Measurements from ENCODE around the gene MED14.

Gene MED14

GRCh38 chrX:40780082-40780481 lies 44.7 kb upstream of the MED14 start:
- H3K27ac ChIP-seq = no peak overlapping the region
- no peak overlapping the region for H2AFZ ChIP-seq (ENCODE audit: low read depth)
- no peaks in the 10 kb centered on the region for H3K4me1 ChIP-seq (ENCODE audit: low read depth, poor library complexity, severe bottlenecking)
- no peak overlapping the region for H3K9ac ChIP-seq
- TF ChIP-seq, protein P1, sequence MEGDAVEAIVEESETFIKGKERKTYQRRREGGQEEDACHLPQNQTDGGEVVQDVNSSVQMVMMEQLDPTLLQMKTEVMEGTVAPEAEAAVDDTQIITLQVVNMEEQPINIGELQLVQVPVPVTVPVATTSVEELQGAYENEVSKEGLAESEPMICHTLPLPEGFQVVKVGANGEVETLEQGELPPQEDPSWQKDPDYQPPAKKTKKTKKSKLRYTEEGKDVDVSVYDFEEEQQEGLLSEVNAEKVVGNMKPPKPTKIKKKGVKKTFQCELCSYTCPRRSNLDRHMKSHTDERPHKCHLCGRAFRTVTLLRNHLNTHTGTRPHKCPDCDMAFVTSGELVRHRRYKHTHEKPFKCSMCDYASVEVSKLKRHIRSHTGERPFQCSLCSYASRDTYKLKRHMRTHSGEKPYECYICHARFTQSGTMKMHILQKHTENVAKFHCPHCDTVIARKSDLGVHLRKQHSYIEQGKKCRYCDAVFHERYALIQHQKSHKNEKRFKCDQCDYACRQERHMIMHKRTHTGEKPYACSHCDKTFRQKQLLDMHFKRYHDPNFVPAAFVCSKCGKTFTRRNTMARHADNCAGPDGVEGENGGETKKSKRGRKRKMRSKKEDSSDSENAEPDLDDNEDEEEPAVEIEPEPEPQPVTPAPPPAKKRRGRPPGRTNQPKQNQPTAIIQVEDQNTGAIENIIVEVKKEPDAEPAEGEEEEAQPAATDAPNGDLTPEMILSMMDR (conservative IDR thresholded peaks at IDR 0.05; ENCODE audit: low read depth, low read length) = no peak
- H3K4me3 ChIP-seq (IDR thresholded peaks at IDR 0.05; ENCODE audit: insufficient read depth, low read depth, low read length) = no peak overlapping the region
- no peaks in the 10 kb centered on the region for H3K79me2 ChIP-seq (ENCODE audit: insufficient read depth, low read depth)
- H3K36me3 ChIP-seq (ENCODE audit: insufficient read depth) = no peaks in the 10 kb centered on the region
- H3K4me2 ChIP-seq = no peak overlapping the region
- no peaks in the 10 kb centered on the region for H4K20me1 ChIP-seq (ENCODE audit: insufficient read depth)
- H3K27me3 ChIP-seq (ENCODE audit: insufficient read depth, low read depth) = no peaks in the 10 kb centered on the region

GRCh38 chrX:40778861-40779575 lies 43.7 kb upstream of the MED14 start:
- H3K27me3 ChIP-seq (ENCODE audit: insufficient read depth, low read depth) = no peaks in the 10 kb centered on the region
- no peak overlapping the region for H2AFZ ChIP-seq (ENCODE audit: low read depth)
- H3K36me3 ChIP-seq (ENCODE audit: insufficient read depth) = no peaks in the 10 kb centered on the region
- H3K27ac ChIP-seq = no peak overlapping the region
- no peak overlapping the region for H3K4me3 ChIP-seq (IDR thresholded peaks at IDR 0.05; ENCODE audit: insufficient read depth, low read depth, low read length)
- no peaks in the 10 kb centered on the region for H3K79me2 ChIP-seq (ENCODE audit: insufficient read depth, low read depth)
- no peaks in the 10 kb centered on the region for H3K4me1 ChIP-seq (ENCODE audit: low read depth, poor library complexity, severe bottlenecking)
- H3K9ac ChIP-seq = no peak overlapping the region
- H4K20me1 ChIP-seq (ENCODE audit: insufficient read depth) = no peaks in the 10 kb centered on the region
- TF ChIP-seq, protein P1 (conservative IDR thresholded peaks at IDR 0.05; ENCODE audit: low read depth, low read length) = no peak
- H3K4me2 ChIP-seq = no peak overlapping the region

DNA sequence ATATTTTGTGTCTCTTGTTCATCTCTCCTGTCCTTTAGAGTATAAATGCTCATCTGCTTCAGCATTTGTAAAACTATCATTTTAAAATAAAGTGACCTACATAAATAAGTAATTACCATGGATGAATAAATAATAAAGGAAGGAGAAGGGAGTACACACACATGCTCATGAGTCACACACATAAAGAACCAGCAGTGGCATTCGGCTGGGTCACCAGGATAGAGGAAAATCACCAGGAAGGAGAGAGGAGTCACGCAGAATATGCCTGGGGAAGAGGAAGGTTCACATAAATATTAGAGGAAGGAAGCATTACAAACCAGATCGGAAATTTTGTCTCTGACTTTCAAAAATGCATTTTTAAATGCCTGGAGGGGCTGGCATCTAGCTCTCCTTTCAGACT lies 38.5 kb upstream of the MED14 start:
- Histone ChIP-seq H3K4me3 (IDR thresholded peaks at IDR 0.05; ENCODE audit: insufficient read depth, low read depth, low read length) (no peak overlapping the region), H3K9ac (no peak overlapping the region), H3K27me3 (ENCODE audit: insufficient read depth, low read depth) (no peaks in the 10 kb centered on the region), H4K20me1 (ENCODE audit: insufficient read depth) (no peaks in the 10 kb centered on the region), H3K4me1 (ENCODE audit: low read depth, poor library complexity, severe bottlenecking) (no peaks in the 10 kb centered on the region), H3K79me2 (ENCODE audit: insufficient read depth, low read depth) (no peaks in the 10 kb centered on the region), H3K36me3 (ENCODE audit: insufficient read depth) (no peaks in the 10 kb centered on the region), H3K27ac (no peak overlapping the region), H2AFZ (ENCODE audit: low read depth) (no peak overlapping the region), H3K4me2 (no peak overlapping the region)
- TF ChIP-seq, protein P1 (conservative IDR thresholded peaks at IDR 0.05; ENCODE audit: low read depth, low read length) = no peak

DNA sequence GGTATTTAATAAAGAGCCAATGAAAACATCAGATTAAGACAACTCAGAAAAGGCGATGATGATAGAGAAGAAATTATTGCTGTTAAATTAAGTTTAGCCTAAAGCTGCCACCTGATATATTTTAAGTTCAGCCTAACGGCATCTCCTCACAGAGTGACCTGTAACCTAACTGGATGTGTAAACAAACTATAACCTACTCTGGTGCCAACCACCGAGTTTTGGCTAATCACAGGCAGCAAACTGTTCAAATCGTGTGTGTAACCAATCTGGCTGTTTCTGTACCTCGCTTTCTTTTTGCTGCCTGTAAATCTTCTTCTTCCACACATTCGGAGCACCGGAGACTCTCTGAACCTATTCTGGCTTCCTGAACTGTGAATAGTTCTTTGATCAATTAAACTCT lies 37.8 kb upstream of the MED14 start:
- TF ChIP-seq, protein P1 (conservative IDR thresholded peaks at IDR 0.05; ENCODE audit: low read depth, low read length) = no peak
- Histone ChIP-seq H3K79me2 (ENCODE audit: insufficient read depth, low read depth) (no peaks in the 10 kb centered on the region), H3K4me2 (no peak overlapping the region), H3K27me3 (ENCODE audit: insufficient read depth, low read depth) (no peaks in the 10 kb centered on the region), H4K20me1 (ENCODE audit: insufficient read depth) (no peaks in the 10 kb centered on the region), H3K4me3 (IDR thresholded peaks at IDR 0.05; ENCODE audit: insufficient read depth, low read depth, low read length) (no peak overlapping the region), H2AFZ (ENCODE audit: low read depth) (no peak overlapping the region), H3K36me3 (ENCODE audit: insufficient read depth) (no peaks in the 10 kb centered on the region), H3K27ac (no peak overlapping the region), H3K9ac (no peak overlapping the region), H3K4me1 (ENCODE audit: low read depth, poor library complexity, severe bottlenecking) (no peaks in the 10 kb centered on the region)
